H9 (cell line): Measurements from ENCODE around the gene TAF1C. TPM values are rescaled to one million over a fixed set of nuclear protein-coding genes. Genes with fewer than 3 reads are reported as not detected.

ENCODE experiments used
- DNase-seq: peaks from one replicate; pipeline ENCODE4 v3.0.0-alpha.2; 2017
- H2AFZ ChIP-seq: one replicate; pipeline ENCODE4 v1.6.1; 2013; ENCODE audit warnings: mild to moderate bottlenecking, low read length, control low read depth, moderate library complexity
- H2AK5ac ChIP-seq: 2 replicates; pipeline ENCODE4 v1.6.1; 2013; ENCODE audit warnings: low read length, control low read depth, mixed read lengths; ENCODE audit not compliant: insufficient read length
- H2BK120ac ChIP-seq: one replicate; pipeline ENCODE4 v1.6.1; 2013; ENCODE audit warnings: low read depth, mild to moderate bottlenecking, low read length, control low read depth, inconsistent platforms; ENCODE audit not compliant: poor library complexity, severe bottlenecking
- H2BK12ac ChIP-seq: 2 replicates; pipeline ENCODE4 v1.6.1; 2013; ENCODE audit warnings: low read length, control low read depth, mixed read lengths, low read depth; ENCODE audit not compliant: insufficient read length
- H2BK15ac ChIP-seq: 2 replicates; pipeline ENCODE4 v1.6.1; 2013; ENCODE audit warnings: low read depth, low read length, control low read depth
- H2BK20ac ChIP-seq: one replicate; pipeline ENCODE4 v1.6.1; 2013; ENCODE audit warnings: low read depth, mild to moderate bottlenecking, low read length, control low read depth, inconsistent platforms; ENCODE audit not compliant: poor library complexity, severe bottlenecking
- H2BK5ac ChIP-seq: 2 replicates; pipeline ENCODE4 v1.6.1; 2013; ENCODE audit warnings: low read length, control low read depth, mixed read lengths; ENCODE audit not compliant: insufficient read length
- H3K14ac ChIP-seq: 2 replicates; pipeline ENCODE4 v1.6.1; 2013; ENCODE audit warnings: low read length, control low read depth; ENCODE audit not compliant: insufficient read depth
- H3K18ac ChIP-seq: 2 replicates; pipeline ENCODE4 v1.6.1; 2013; ENCODE audit warnings: low read depth, mild to moderate bottlenecking, mixed read lengths, low read length, control low read depth; ENCODE audit not compliant: insufficient read length
- H3K23ac ChIP-seq: 2 replicates; pipeline ENCODE4 v1.6.1; 2013; ENCODE audit warnings: low read length, control low read depth, mixed read lengths, low read depth; ENCODE audit not compliant: insufficient read length
- H3K23me2 ChIP-seq: 2 replicates; pipeline ENCODE4 v1.6.1; 2013; ENCODE audit warnings: low read depth, mild to moderate bottlenecking, mixed read lengths, low read length, control low read depth; ENCODE audit not compliant: insufficient read length, poor library complexity, severe bottlenecking
- H3K27ac ChIP-seq: 2 replicates; pipeline ENCODE4 v1.5.1; 2013; ENCODE audit warnings: low read length, control low read depth, mixed read lengths, low read depth; ENCODE audit not compliant: insufficient read length
- H3K27me3 ChIP-seq: 2 replicates; pipeline ENCODE4 v1.6.1; 2013; ENCODE audit warnings: low read length, control low read depth, inconsistent platforms; ENCODE audit not compliant: insufficient read depth
- H3K4ac ChIP-seq: 2 replicates; pipeline ENCODE4 v1.6.1; 2013; ENCODE audit warnings: low read depth, mild to moderate bottlenecking, control low read depth, inconsistent platforms, low read length, moderate library complexity
- H3K4me1 ChIP-seq: 2 replicates; pipeline ENCODE4 v1.6.1; 2013; ENCODE audit warnings: low read length, control low read depth, inconsistent platforms; ENCODE audit not compliant: insufficient read depth
- H3K4me2 ChIP-seq: 2 replicates; pipeline ENCODE4 v1.6.1; 2013; ENCODE audit warnings: low read length, control low read depth, mixed read lengths; ENCODE audit not compliant: insufficient read length, insufficient read depth
- H3K56ac ChIP-seq: 2 replicates; pipeline ENCODE4 v1.6.1; 2013; ENCODE audit warnings: low read depth, mild to moderate bottlenecking, mixed read lengths, low read length, control low read depth; ENCODE audit not compliant: insufficient read length
- H3K79me1 ChIP-seq: 2 replicates; pipeline ENCODE4 v1.6.1; 2013; ENCODE audit warnings: low read depth, mild to moderate bottlenecking, moderate library complexity, low read length, control low read depth, inconsistent platforms; ENCODE audit not compliant: insufficient read depth, poor library complexity, severe bottlenecking
- H3K79me2 ChIP-seq: 2 replicates; pipeline ENCODE4 v1.6.1; 2013; ENCODE audit warnings: low read length, control low read depth, inconsistent platforms; ENCODE audit not compliant: insufficient read depth
- H3K9ac ChIP-seq: 2 replicates; pipeline ENCODE4 v1.6.1; 2013; ENCODE audit warnings: low read length, control low read depth, mixed read lengths; ENCODE audit not compliant: insufficient read length; ENCODE audit errors: extremely low read depth
- H3K9me3 ChIP-seq: one replicate; pipeline ENCODE4 v1.6.1; 2013; ENCODE audit warnings: low read depth, low read length, inconsistent platforms; ENCODE audit not compliant: control insufficient read depth
- H3T11ph ChIP-seq: one replicate; pipeline ENCODE4 v1.6.1; 2013; ENCODE audit warnings: mild to moderate bottlenecking, low read length, control low read depth, inconsistent platforms
- H4K20me1 ChIP-seq: one replicate; pipeline ENCODE4 v1.6.1; 2013; ENCODE audit not compliant: control insufficient read depth, insufficient read length, insufficient read depth
- H4K5ac ChIP-seq: 2 replicates; pipeline ENCODE4 v1.6.1; 2013; ENCODE audit warnings: low read depth, mild to moderate bottlenecking, mixed read lengths, low read length, control low read depth; ENCODE audit not compliant: insufficient read length
- H4K8ac ChIP-seq: replicated peaks from 2 replicates; pipeline ENCODE4 v1.6.1; 2013; ENCODE audit warnings: low read length, control low read depth, mixed read lengths, low read depth; ENCODE audit not compliant: insufficient read length
- H4K91ac ChIP-seq: 2 replicates; pipeline ENCODE4 v1.6.1; 2013; ENCODE audit warnings: low read depth, mild to moderate bottlenecking, moderate library complexity, mixed read lengths, low read length, control low read depth; ENCODE audit not compliant: insufficient read length
- H3K27ac Mint-ChIP-seq, 3 experiments: 2 replicates in 2 of 3; 3 replicates in 1 of 3; pipeline ENCODE4 v1.8.0; 2020 to 2021; ENCODE audit warnings: mixed read lengths in 3 of 3, mild to moderate bottlenecking in 1 of 3, moderate library complexity in 1 of 3
- H3K27me3 Mint-ChIP-seq: 2 replicates; pipeline ENCODE4 v1.8.0; 2021; ENCODE audit warnings: low read depth, mild to moderate bottlenecking, moderate library complexity, mixed read lengths
- H3K36me3 Mint-ChIP-seq, 3 experiments: 2 replicates in 2 of 3; 3 replicates in 1 of 3; pipeline ENCODE4 v1.8.0; 2020 to 2021; ENCODE audit warnings: low read depth in 3 of 3, mixed read lengths in 3 of 3; ENCODE audit not compliant: insufficient read depth in 1 of 3
- H3K4me1 Mint-ChIP-seq, 2 experiments: 2 replicates each; pipeline ENCODE4 v1.8.0; 2020; ENCODE audit warnings: mixed read lengths in 2 of 2
- H3K4me3 Mint-ChIP-seq, 2 experiments: 2 replicates in 1 of 2; 3 replicates in 1 of 2; pipeline ENCODE4 v1.8.0; 2020 to 2021; ENCODE audit warnings: mild to moderate bottlenecking in 2 of 2, mixed read lengths in 2 of 2, moderate library complexity in 1 of 2
- H3K9me3 Mint-ChIP-seq, 2 experiments: 2 replicates in 1 of 2; 3 replicates in 1 of 2; pipeline ENCODE4 v1.8.0; 2020; ENCODE audit warnings: mild to moderate bottlenecking in 2 of 2, mixed read lengths in 2 of 2, moderate library complexity in 1 of 2
- WGBS: extraction: QIAGEN DNeasy Blood & Tissue Kit; methylation state at CpG from one replicate; pipeline ENCODE4 v1.1.7; 2013; ENCODE audit warnings: missing lambda C conversion rate, low lambda C conversion rate, mixed read lengths; ENCODE audit not compliant: insufficient read length; ENCODE audit errors: extremely low coverage; 5-methylcytosine and 5-hydroxymethylcytosine counted together
- total RNA-seq: library from RNA; stranded (reverse); gene quantifications from 2 replicates; pipeline ENCODE4 v1.2.1, GENCODE V29; 2021
- TF ChIP-seq, protein P1 (sequence below): fragments of 200-600 bp; sonication (generic); conservative IDR thresholded peaks from 3 replicates; pipeline ENCODE4 v1.8.0; 2021; ENCODE audit warnings: antibody characterized with exemption, mild to moderate bottlenecking

The TAF1C gene
- total RNA-seq, 1 experiment from 2014 or later: 78.6 TPM

DNA sequence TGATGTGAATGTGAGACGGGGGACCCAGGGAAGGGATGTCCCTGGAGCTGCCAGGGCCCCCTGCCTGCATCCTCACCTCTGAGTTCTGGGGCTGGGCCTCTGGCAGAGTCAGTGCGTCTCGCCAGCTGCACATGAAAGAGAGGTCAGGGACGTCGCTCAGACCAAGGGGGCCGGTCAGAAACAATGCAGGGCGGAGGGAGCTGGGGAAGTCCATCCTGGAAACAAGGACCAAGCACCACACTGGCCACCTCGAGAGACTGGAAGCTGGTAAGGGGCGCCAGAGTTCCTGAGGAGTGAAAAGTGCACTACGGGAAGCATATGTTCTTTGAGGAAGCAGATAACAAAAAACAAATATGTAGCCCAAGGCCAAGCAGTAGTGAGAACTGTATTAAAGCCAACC is 2.1 kb downstream of the TAF1C start:
- no peak overlapping the region for H2BK120ac ChIP-seq
- no peak overlapping the region for H4K8ac ChIP-seq
- no peak overlapping the region for H3K14ac ChIP-seq
- H2BK12ac ChIP-seq: no peak overlapping the region
- no peak overlapping the region; a peak in 1 of 7 replicates for H3K27ac Mint-ChIP-seq
- H2AFZ ChIP-seq: no peak overlapping the region
- no peaks in the 10 kb centered on the region for H3K9me3 ChIP-seq
- no peak overlapping the region for H4K5ac ChIP-seq
- H3K4me1 Mint-ChIP-seq: peaks cover 8 to 13% of the 10 kb centered on the region in 2 experiments
- H3K9ac ChIP-seq: no peak overlapping the region
- H3K79me1 ChIP-seq: peaks cover 6% of the 10 kb centered on the region
- H3K56ac ChIP-seq: no peak overlapping the region
- H3K4me1 ChIP-seq: no peaks in the 10 kb centered on the region
- no peak overlapping the region for H2AK5ac ChIP-seq
- H3K23me2 ChIP-seq: peaks cover 6% of the 10 kb centered on the region
- H2BK15ac ChIP-seq: no peak overlapping the region
- H2BK5ac ChIP-seq: no peak overlapping the region
- peaks cover 9% of the 10 kb centered on the region; the same call in 1 of the 2 replicates for H3K79me2 ChIP-seq
- H3T11ph ChIP-seq: no peak overlapping the region
- H3K18ac ChIP-seq: no peak overlapping the region
- H3K4me2 ChIP-seq: no peak overlapping the region
- H3K27me3 ChIP-seq: no peaks in the 10 kb centered on the region
- TF ChIP-seq, protein P1, sequence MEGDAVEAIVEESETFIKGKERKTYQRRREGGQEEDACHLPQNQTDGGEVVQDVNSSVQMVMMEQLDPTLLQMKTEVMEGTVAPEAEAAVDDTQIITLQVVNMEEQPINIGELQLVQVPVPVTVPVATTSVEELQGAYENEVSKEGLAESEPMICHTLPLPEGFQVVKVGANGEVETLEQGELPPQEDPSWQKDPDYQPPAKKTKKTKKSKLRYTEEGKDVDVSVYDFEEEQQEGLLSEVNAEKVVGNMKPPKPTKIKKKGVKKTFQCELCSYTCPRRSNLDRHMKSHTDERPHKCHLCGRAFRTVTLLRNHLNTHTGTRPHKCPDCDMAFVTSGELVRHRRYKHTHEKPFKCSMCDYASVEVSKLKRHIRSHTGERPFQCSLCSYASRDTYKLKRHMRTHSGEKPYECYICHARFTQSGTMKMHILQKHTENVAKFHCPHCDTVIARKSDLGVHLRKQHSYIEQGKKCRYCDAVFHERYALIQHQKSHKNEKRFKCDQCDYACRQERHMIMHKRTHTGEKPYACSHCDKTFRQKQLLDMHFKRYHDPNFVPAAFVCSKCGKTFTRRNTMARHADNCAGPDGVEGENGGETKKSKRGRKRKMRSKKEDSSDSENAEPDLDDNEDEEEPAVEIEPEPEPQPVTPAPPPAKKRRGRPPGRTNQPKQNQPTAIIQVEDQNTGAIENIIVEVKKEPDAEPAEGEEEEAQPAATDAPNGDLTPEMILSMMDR: no peak
- H4K91ac ChIP-seq: no peak overlapping the region
- WGBS: no CpG with 5 or more reads among the region's 10 CpGs
- no peaks in the 10 kb centered on the region for H3K9me3 Mint-ChIP-seq
- H3K27me3 Mint-ChIP-seq: peaks cover 2% of the 10 kb centered on the region; the same call in 1 of the 2 replicates
- H2BK20ac ChIP-seq: no peak overlapping the region
- H3K36me3 Mint-ChIP-seq: peaks cover 14 to 46% (median 46%) of the 10 kb centered on the region in 3 experiments; a peak in 6 of 7 replicates
- H3K4ac ChIP-seq: no peak overlapping the region
- H4K20me1 ChIP-seq: no peaks in the 10 kb centered on the region
- no peak overlapping the region for H3K27ac ChIP-seq
- no peak overlapping the region for H3K23ac ChIP-seq
- H3K4me3 Mint-ChIP-seq: peak overlapping the region; percentile 92 to 94
- DNase-seq: no peak
